AG04450 (cell line): Measurements from ENCODE around the gene TMEM219. TPM values are rescaled to one million over a fixed set of nuclear protein-coding genes. Genes with fewer than 3 reads are reported as not detected.
"Not testable (repeated sequence)": the region's sequence is repeated elsewhere in the genome, so short reads cannot be mapped to it uniquely, and the experiment has no call there.

Experiments used
- CTCF ChIA-PET: fragments of 300-600, 350-600 bp; formaldehyde crosslinking; extraction: SDS; loops from one replicate; lab custom pipeline; 2022; ENCODE audit warnings: antibody characterized with exemption, inconsistent platforms; lab: Charles Lee
- POLR2A ChIA-PET: fragments of 350-600 bp; formaldehyde crosslinking; extraction: SDS; loops from one replicate; lab custom pipeline; 2021; ENCODE audit warnings: antibody characterized with exemption, inconsistent platforms; lab: Yijun Ruan, JAX
- DNase-seq: peaks from one replicate; pipeline ENCODE4 v3.0.0-alpha.2; 2011; ENCODE audit warnings: low read depth, low spot score
- H3K27ac ChIP-seq: one replicate; pipeline ENCODE4 v1.5.1; 2012; ENCODE audit warnings: low read depth, low read length, control low read depth
- H3K27me3 ChIP-seq: one replicate; pipeline ENCODE4 v1.6.0; 2012; ENCODE audit warnings: low read length; ENCODE audit not compliant: control insufficient read depth, insufficient read depth
- H3K4me3 ChIP-seq: 2 replicates; pipeline ENCODE4 v1.5.1; 2011; ENCODE audit warnings: mild to moderate bottlenecking, low read depth, low read length, control low read depth
- H3K9me3 ChIP-seq: 2 replicates; pipeline ENCODE4 v1.5.1; 2012; ENCODE audit warnings: low read length; ENCODE audit not compliant: control insufficient read depth, insufficient read depth
- CTCF ChIP-seq: IDR thresholded peaks from 2 replicates; pipeline ENCODE4 v1.5.1; 2011; ENCODE audit warnings: low read depth, low read length, control low read depth, inconsistent platforms
- polyA plus RNA-seq: library from polyadenylated mRNA; depleted of rRNA; stranded (reverse); fragments of >200 nt; gene quantifications from 2 replicates; pipeline ENCODE4 v1.2.3, GENCODE V29; 2011; rRNA removed

Gene TMEM219
- polyA plus RNA-seq, 1 experiment: 88.6 TPM

DNA sequence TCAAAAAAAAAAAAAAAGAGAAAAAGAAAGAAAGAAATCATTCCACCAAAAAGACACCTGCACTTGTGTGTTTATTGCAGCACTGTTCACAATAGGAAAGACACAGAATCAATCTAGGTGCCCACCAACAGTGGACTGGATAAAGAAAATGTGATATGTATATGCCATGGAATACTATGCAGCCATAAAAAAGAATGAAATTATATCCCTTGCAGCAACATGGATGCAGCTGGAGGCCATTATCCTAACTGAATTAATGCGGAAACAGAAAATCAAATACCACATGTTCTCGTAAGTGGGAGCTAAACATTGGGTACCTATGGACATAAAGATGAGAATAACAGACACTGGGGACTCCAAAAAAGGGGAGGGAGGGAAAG, 55.4 kb downstream of the TMEM219 start:
- H3K4me3 ChIP-seq: no peak overlapping the region
- H3K9me3 ChIP-seq: no peaks in the 10 kb centered on the region
- ChIA-PET POLR2A (interaction anchor here (0.7 kb wide), 1 partner anchor 61 kb away, joined by 3 read pairs; no protein-coding TSS in a partner anchor), CTCF (interaction anchor here (0.6 kb wide), 1 partner anchor 169 kb away, joined by 3 read pairs; no protein-coding TSS in a partner anchor)
- H3K27me3 ChIP-seq: peaks cover 3% of the 10 kb centered on the region
- no peak overlapping the region for H3K27ac ChIP-seq
- TF ChIP-seq CTCF: no peak
- DNase-seq: no peak

- H3K27ac ChIP-seq, POLR2A ChIA-PET, H3K4me3 ChIP-seq, DNase-seq, H3K9me3 ChIP-seq, H3K27me3 ChIP-seq: not testable (repeated sequence)
- CTCF ChIA-PET: interaction anchor here (0.6 to 2.0 kb wide), 2 partner anchors 14 to 170 kb away, joined by 3 to 9 read pairs; partner anchors contain the start of gene TLCD3B
Observed at GRCh38 chr16:30017937-30018336, 56.1 kb downstream of the TMEM219 start.

- Histone ChIP-seq H3K27ac (no peak overlapping the region), H3K4me3 (no peak overlapping the region), H3K9me3 (no peaks in the 10 kb centered on the region), H3K27me3 (peaks cover 12% of the 10 kb centered on the region)
- ChIA-PET CTCF (interaction anchor here (0.9 to 2.0 kb wide), 2 partner anchors 13 to 170 kb away, joined by 3 to 9 read pairs; partner anchors contain the start of gene TLCD3B), POLR2A (no interaction called here)
- TF ChIP-seq CTCF: no peak
- no peak for DNase-seq
Observed at GRCh38 chr16:30018731-30019158, 56.9 kb downstream of the TMEM219 start.

Other genes with a start within 250 kb of the TMEM219 start
- not detected in 2 replicates for gene C16orf54, start 216.1 kb upstream of the TMEM219 start, polyA plus RNA-seq
- gene ZG16, start 183.8 kb upstream of the TMEM219 start, polyA plus RNA-seq: not detected in 2 replicates
- 14.1 and 19.9 TPM in 2 replicates for gene KIF22, start 171.3 kb upstream of the TMEM219 start, polyA plus RNA-seq
- gene MAZ, start 155.6 kb upstream of the TMEM219 start, polyA plus RNA-seq: 58.4 and 79.6 TPM in 2 replicates
- gene PRRT2, start 149.9 kb upstream of the TMEM219 start, polyA plus RNA-seq: 5.7 and 6.1 TPM in 2 replicates
- 14.3 and 14.5 TPM in 2 replicates for gene PAGR1, start 145.9 kb upstream of the TMEM219 start, polyA plus RNA-seq
- 251 and 321 TPM in 2 replicates for gene MVP, start 141.6 kb upstream of the TMEM219 start, polyA plus RNA-seq
- 89.9 and 112 TPM in 2 replicates for gene CDIPT, start 98.9 kb upstream of the TMEM219 start, polyA plus RNA-seq
- gene SEZ6L2, start 62.5 kb upstream of the TMEM219 start, polyA plus RNA-seq: 5.0 and 6.8 TPM in 2 replicates
- gene ASPHD1, start 61.6 kb upstream of the TMEM219 start, polyA plus RNA-seq: 3.5 and 4.6 TPM in 2 replicates
- gene KCTD13, start 35.9 kb upstream of the TMEM219 start, polyA plus RNA-seq: 7.4 and 8.8 TPM in 2 replicates
- 16.9 and 18.2 TPM in 2 replicates for gene TAOK2, start 11.8 kb downstream of the TMEM219 start, polyA plus RNA-seq
- gene HIRIP3, start 33.5 kb downstream of the TMEM219 start, polyA plus RNA-seq: 2.5 and 3.8 TPM in 2 replicates
- 27.3 and 27.5 TPM in 2 replicates for gene INO80E, start 34.2 kb downstream of the TMEM219 start, polyA plus RNA-seq
- 0.22 and 0.46 TPM in 2 replicates for gene DOC2A, start 48.9 kb downstream of the TMEM219 start, polyA plus RNA-seq
- not detected in 2 replicates for gene C16orf92, start 61.1 kb downstream of the TMEM219 start, polyA plus RNA-seq
- not detected in 2 replicates for gene TLCD3B, start 69.2 kb downstream of the TMEM219 start, polyA plus RNA-seq
- 631 and 806 TPM in 2 replicates for gene ALDOA, start 103.7 kb downstream of the TMEM219 start, polyA plus RNA-seq
- gene PPP4C, start 113.9 kb downstream of the TMEM219 start, polyA plus RNA-seq: 112 and 140 TPM in 2 replicates
- gene TBX6, start 129.8 kb downstream of the TMEM219 start, polyA plus RNA-seq: not detected in 2 replicates
- 15.6 and 23.1 TPM in 2 replicates for gene YPEL3, start 134.1 kb downstream of the TMEM219 start, polyA plus RNA-seq
- 1.2 and 1.9 TPM in 2 replicates for gene GDPD3, start 151.5 kb downstream of the TMEM219 start, polyA plus RNA-seq
- 82.5 and 91.7 TPM in 2 replicates for gene MAPK3, start 161.1 kb downstream of the TMEM219 start, polyA plus RNA-seq
- gene CORO1A, start 221.5 kb downstream of the TMEM219 start, polyA plus RNA-seq: 2.9 and 4.2 TPM in 2 replicates
- gene BOLA2B, start 231.6 kb downstream of the TMEM219 start, polyA plus RNA-seq: 17.5 and 38.2 TPM in 2 replicates
- gene SLX1A, start 231.8 kb downstream of the TMEM219 start, polyA plus RNA-seq: 3.8 and 13.4 TPM in 2 replicates
- 7.3 and 8.5 TPM in 2 replicates for gene SULT1A3, start 237.2 kb downstream of the TMEM219 start, polyA plus RNA-seq